Measurements from ENCODE around the gene NOP14. TPM values are rescaled to one million over a fixed set of nuclear protein-coding genes. Genes with fewer than 3 reads are reported as not detected.

Gene NOP14
- polyA plus RNA-seq, 1 experiment: 7.1 TPM

DNA sequence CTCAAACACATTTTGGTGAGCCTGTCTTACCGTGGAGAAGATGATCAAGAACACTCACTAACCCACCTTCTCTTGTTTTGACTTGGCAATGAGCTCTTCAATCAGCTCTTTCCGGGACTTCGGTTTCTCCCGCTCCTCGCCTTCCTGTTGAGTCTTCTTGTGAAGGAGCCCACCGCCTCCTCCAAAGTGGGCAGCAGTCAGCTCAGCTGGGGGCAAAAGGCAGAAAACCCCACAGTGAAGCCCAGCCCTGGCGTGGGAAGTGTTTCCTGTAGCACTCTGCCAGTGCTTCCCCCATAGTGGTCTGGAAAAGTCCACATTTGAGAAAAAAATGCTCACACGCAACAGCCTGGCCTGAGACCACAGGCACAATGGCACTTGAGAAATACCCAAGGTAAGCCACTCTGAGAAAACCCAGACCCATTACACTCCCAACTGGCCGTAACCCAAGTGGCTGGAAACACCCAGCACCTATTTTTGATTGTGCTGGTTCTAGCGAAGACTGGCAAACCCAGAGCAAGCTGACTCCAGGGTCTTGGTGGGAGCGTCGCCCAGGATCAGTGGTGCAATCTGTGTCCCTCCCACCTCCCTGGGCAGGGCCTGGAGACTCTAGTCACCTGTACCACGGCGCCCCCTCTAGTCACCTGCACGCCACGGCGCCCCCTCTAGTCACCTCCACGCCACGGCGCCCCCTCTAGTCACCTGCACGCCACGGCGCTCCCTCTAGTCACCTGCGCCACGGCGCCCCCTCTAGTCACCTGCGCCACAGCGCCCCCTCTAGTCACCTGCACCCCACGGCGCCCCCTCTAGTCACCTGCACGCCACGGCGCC lies 8.6 kb downstream of the NOP14 start:
- Histone ChIP-seq H3K27me3 (ENCODE audit: control insufficient read depth, insufficient read depth, low read length) (no peaks in the 10 kb centered on the region), H3K36me3 (ENCODE audit: control insufficient read depth, insufficient read depth, low read length) (peaks cover 30% of the 10 kb centered on the region), H3K4me3 (ENCODE audit: low read depth, low read length) (no peak overlapping the region)
- CTCF ChIA-PET: interaction anchor here (1.2 to 1.6 kb wide), 3 partner anchors 9 to 23 kb away, joined by 3 to 6 read pairs (median 5); partner anchors contain the start of genes GRK4 and NOP14
- no peak for DNase-seq (ENCODE audit: low read depth)
- POLR2A ChIA-PET: no interaction called here
- TF ChIP-seq, protein P1, sequence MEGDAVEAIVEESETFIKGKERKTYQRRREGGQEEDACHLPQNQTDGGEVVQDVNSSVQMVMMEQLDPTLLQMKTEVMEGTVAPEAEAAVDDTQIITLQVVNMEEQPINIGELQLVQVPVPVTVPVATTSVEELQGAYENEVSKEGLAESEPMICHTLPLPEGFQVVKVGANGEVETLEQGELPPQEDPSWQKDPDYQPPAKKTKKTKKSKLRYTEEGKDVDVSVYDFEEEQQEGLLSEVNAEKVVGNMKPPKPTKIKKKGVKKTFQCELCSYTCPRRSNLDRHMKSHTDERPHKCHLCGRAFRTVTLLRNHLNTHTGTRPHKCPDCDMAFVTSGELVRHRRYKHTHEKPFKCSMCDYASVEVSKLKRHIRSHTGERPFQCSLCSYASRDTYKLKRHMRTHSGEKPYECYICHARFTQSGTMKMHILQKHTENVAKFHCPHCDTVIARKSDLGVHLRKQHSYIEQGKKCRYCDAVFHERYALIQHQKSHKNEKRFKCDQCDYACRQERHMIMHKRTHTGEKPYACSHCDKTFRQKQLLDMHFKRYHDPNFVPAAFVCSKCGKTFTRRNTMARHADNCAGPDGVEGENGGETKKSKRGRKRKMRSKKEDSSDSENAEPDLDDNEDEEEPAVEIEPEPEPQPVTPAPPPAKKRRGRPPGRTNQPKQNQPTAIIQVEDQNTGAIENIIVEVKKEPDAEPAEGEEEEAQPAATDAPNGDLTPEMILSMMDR (IDR thresholded peaks at IDR 0.05; ENCODE audit: insufficient read depth, low read depth, low read length): 0 out of 2 replicates have a peak, but pooled peaks have one; percentile 1

DNA sequence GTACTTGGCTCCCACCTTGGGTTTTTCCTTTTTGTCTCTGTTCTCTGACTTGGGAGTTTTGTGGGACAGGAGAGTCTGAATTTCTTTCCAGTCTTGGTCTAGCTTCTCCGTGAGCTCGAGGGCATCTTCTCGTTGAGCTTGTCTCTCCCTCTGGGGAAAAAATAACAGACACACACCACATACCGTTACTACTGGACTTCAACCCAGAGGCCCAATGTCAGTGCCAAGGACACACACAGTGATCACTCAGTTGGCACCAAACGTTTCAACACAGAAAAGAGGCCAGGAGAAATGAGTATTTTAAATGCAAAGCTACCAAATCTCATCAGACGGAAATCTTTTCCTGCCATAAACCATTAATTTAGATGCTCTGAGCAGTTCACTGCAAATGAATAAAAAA lies 9.7 kb downstream of the NOP14 start:
- Histone ChIP-seq H3K4me3 (ENCODE audit: low read depth, low read length) (no peak overlapping the region), H3K27me3 (ENCODE audit: control insufficient read depth, insufficient read depth, low read length) (no peaks in the 10 kb centered on the region), H3K36me3 (ENCODE audit: control insufficient read depth, insufficient read depth, low read length) (peaks cover 35% of the 10 kb centered on the region)
- ChIA-PET CTCF (interaction anchor here (0.9 to 1.6 kb wide), 4 partner anchors 8 to 25 kb away, joined by 3 to 6 read pairs (median 4); partner anchors contain the start of genes GRK4 and NOP14), POLR2A (no interaction called here)
- TF ChIP-seq, protein P1 (IDR thresholded peaks at IDR 0.05; ENCODE audit: insufficient read depth, low read depth, low read length): no peak
- DNase-seq (ENCODE audit: low read depth): no peak

DNA sequence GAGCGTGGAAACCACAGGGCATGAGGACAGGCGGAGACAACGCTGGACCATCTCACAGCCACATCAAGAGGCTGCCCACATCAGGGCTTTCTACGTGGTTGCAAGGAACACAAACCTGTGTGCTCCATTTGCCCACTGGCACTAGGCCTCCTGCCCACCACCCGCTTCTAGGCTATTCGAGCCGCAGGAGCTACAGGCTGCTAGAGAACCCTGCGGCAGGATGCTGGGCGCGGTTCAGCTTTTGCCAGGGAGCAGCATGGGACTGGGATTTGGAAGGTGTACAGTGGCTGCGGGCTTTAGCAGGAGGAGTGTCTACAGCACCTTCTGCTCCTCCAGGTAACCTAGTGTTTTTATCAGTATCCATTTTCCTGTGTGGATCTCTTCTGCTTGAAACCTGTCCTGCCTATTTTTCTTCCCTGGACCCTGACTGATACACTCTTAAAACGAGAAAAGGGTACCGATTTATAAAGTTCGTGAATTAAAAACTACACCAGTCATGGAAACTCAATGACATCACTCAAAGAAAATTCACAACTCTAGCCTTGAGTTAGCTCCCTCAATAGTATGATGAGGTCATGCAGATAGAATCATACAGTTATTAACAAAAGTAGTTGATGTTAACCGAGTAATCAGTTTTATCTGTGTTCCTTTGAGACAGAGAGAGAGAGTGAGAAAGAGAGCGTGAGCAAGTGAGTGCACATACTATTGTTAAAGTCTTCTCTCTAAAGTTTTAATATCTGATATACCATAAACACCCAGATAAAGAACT lies 12.8 kb downstream of the NOP14 start:
- DNase-seq (ENCODE audit: low read depth): no peak
- no peak overlapping the region for H3K4me3 ChIP-seq (ENCODE audit: low read depth, low read length)
- ChIA-PET CTCF (interaction anchor here (0.9 to 2.3 kb wide), 3 partner anchors 12 to 84 kb away, joined by 3 to 8 read pairs (median 3); partner anchors contain the start of genes GRK4 and NOP14), POLR2A (no interaction called here)
- H3K27me3 ChIP-seq (ENCODE audit: control insufficient read depth, insufficient read depth, low read length): no peaks in the 10 kb centered on the region
- peaks cover 45% of the 10 kb centered on the region for H3K36me3 ChIP-seq (ENCODE audit: control insufficient read depth, insufficient read depth, low read length)
- TF ChIP-seq, protein P1 (IDR thresholded peaks at IDR 0.05; ENCODE audit: insufficient read depth, low read depth, low read length): no peak

DNA sequence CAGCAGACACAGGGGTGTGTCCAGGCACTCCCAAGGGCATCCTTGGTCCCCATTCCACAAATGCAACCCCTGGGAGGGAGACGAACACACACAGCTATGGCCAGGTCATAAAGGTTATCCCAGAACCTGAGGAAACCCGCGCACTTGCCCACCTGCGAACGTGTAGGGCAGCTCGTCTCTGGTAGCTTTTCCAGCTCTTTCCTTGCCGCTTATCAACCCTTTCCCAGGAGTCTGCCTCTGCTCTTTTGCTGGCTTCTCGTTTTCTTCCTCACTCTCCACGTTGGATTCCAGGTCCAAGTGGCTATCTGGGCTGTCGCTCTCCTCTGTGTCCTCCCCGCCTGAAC lies 13.5 kb downstream of the NOP14 start:
- peaks cover 48% of the 10 kb centered on the region for H3K36me3 ChIP-seq (ENCODE audit: control insufficient read depth, insufficient read depth, low read length)
- TF ChIP-seq, protein P1 (IDR thresholded peaks at IDR 0.05; ENCODE audit: insufficient read depth, low read depth, low read length): no peak
- POLR2A ChIA-PET: no interaction called here
- no peak for DNase-seq (ENCODE audit: low read depth)
- H3K4me3 ChIP-seq (ENCODE audit: low read depth, low read length): no peak overlapping the region
- no peaks in the 10 kb centered on the region for H3K27me3 ChIP-seq (ENCODE audit: control insufficient read depth, insufficient read depth, low read length)
- CTCF ChIA-PET: interaction anchor here (0.7 to 2.3 kb wide), 5 partner anchors 12 to 90 kb away, joined by 3 to 8 read pairs (median 3); partner anchors contain the start of genes GRK4 and NOP14
